Peyer's patch (tissue), 4 donors: Measurements from ENCODE around the gene SHISA6.

Source experiments
- CTCF ChIP-seq, 6 experiments: fragments of 450-650 bp in 4 of 6; fragments of 200-600 bp in 2 of 6; sonication (generic) in 1 of 6; IDR thresholded peaks; one replicate each; pipeline ENCODE4 v1.5.1; 2017 to 2019; ENCODE audit warnings: antibody characterized with exemption in 6 of 6, mild to moderate bottlenecking in 3 of 6, moderate library complexity in 1 of 6
- POLR2A ChIP-seq, 2 donors: fragments of 450-650 bp; IDR thresholded peaks; one replicate each; pipeline ENCODE4 v1.5.1; 2017; ENCODE audit warnings: antibody characterized with exemption in 2 of 2, mild to moderate bottlenecking in 2 of 2, moderate library complexity in 2 of 2

- TF ChIP-seq CTCF (IDR thresholded peaks at IDR 0.05): no peak
- no peak for TF ChIP-seq POLR2A (IDR thresholded peaks at IDR 0.05)
Observed at GRCh38 chr17:11515901-11516300, 274.9 kb downstream of the SHISA6 start.
